ENCODE data around the gene TMEM128.
"Not testable (repeated sequence)": the region's sequence is repeated elsewhere in the genome, so short reads cannot be mapped to it uniquely, and the experiment has no call there.

The TMEM128 gene

GRCh38 chr4:4269856-4270255 is 21.8 kb upstream of the TMEM128 start:
- peaks cover 0 to 3% of the 10 kb centered on the region in 2 donors for H3K4me1 Mint-ChIP-seq
- H3K27me3 Mint-ChIP-seq = no peaks in the 10 kb centered on the region
- no peak overlapping the region for H3K4me3 Mint-ChIP-seq
- peaks cover 39 to 67% of the 10 kb centered on the region in 2 donors for H3K36me3 Mint-ChIP-seq
- no peak for DNase-seq
- peaks cover 3 to 4% of the 10 kb centered on the region in 2 donors for H3K9me3 Mint-ChIP-seq
- no peak overlapping the region for H3K27ac Mint-ChIP-seq
- no peak for ATAC-seq (replicated peaks)

GRCh38 chr4:4269331-4269731 is 21.3 kb upstream of the TMEM128 start:
- H3K4me3 Mint-ChIP-seq = no peak overlapping the region
- H3K27me3 Mint-ChIP-seq = no peaks in the 10 kb centered on the region
- H3K36me3 Mint-ChIP-seq = peaks cover 34 to 62% of the 10 kb centered on the region in 2 donors
- ATAC-seq (replicated peaks) = no peak
- H3K9me3 Mint-ChIP-seq = peaks cover 3 to 4% of the 10 kb centered on the region in 2 donors
- DNase-seq = no peak
- H3K4me1 Mint-ChIP-seq = peaks cover 0 to 3% of the 10 kb centered on the region in 2 donors
- H3K27ac Mint-ChIP-seq = no peak overlapping the region

DNA sequence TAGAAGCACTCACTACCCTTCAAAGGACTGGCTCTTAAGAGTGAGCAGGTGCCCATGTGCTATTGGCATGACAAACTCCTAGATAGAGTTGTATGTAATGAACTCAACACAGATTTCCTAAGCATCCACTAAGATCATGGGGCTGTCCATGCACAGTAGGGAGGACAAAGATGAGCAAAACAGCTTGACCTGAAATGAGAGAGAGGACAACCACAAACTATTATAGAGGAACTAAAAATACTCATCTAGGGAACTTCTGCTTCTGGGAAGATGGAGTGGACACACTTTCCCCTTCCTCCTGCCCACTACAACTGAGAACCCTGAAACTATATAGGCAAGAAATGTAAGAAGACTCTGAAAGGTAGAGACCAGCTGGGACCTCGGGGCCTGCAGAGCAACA is 20.8 kb upstream of the TMEM128 start:
- H3K27me3 Mint-ChIP-seq = no peaks in the 10 kb centered on the region
- DNase-seq (no peak), ATAC-seq (replicated peaks) (no peak)
- H3K9me3 Mint-ChIP-seq = peaks cover 3 to 4% of the 10 kb centered on the region in 2 donors
- H3K36me3 Mint-ChIP-seq = peaks cover 32 to 58% of the 10 kb centered on the region in 2 donors
- H3K4me3 Mint-ChIP-seq = no peak overlapping the region
- H3K4me1 Mint-ChIP-seq = peaks cover 0 to 3% of the 10 kb centered on the region in 2 donors
- peak overlapping the region; percentile 42 for H3K27ac Mint-ChIP-seq

GRCh38 chr4:4267981-4268380 is 20.0 kb upstream of the TMEM128 start:
- Mint-ChIP-seq H3K27me3 (no peaks in the 10 kb centered on the region), H3K4me1 (peaks cover 0 to 3% of the 10 kb centered on the region in 2 donors), H3K9me3 (peaks cover 3 to 4% of the 10 kb centered on the region in 2 donors), H3K36me3 (peaks cover 32 to 52% of the 10 kb centered on the region in 2 donors), H3K27ac (no peak overlapping the region), H3K4me3 (no peak overlapping the region)
- ATAC-seq (replicated peaks) (no peak), DNase-seq (no peak)

GRCh38 chr4:4260185-4260751 is 12.2 kb upstream of the TMEM128 start:
- Mint-ChIP-seq H3K27me3 (peaks cover 0 to 6% of the 10 kb centered on the region in 2 donors), H3K4me3 (no peak overlapping the region), H3K36me3 (no peaks in the 10 kb centered on the region), H3K27ac (no peak overlapping the region), H3K4me1 (no peaks in the 10 kb centered on the region), H3K9me3 (no peaks in the 10 kb centered on the region)
- DNase-seq (no peak), ATAC-seq (replicated peaks) (peak; percentile 67 to 78)

DNA sequence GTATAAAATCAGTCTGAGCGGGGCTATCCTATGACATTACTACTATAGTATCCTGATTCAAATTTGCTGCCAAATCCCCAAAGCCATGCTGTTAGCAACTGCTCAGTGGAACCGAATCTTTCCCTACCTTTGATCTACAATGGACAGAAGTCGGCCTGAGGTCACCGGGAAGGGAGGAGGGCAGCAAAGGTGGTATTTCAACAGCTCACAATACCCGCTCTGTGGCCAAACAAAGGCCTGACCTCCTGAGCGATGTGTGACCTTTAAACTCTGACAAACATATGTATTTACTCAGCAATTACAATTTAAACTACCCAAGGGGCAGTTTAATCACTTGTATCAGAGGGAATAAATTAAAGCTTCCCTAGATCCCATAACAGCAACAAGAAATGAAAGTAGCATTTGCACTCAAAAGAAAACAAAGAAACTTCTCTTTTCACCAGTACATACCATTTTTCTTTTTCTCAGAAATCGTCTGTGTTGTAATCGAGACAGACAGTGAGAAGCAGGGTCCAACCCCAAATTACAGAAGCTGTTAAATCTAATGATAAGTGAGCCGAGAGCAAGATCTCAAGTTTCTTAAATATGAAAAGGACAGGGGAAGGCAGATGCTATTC is 11.6 kb upstream of the TMEM128 start:
- no peaks in the 10 kb centered on the region for H3K36me3 Mint-ChIP-seq
- no peak overlapping the region for H3K27ac Mint-ChIP-seq
- H3K4me1 Mint-ChIP-seq = no peaks in the 10 kb centered on the region
- H3K4me3 Mint-ChIP-seq = no peak overlapping the region
- DNase-seq = no peak
- ATAC-seq (replicated peaks) = no peak
- no peaks in the 10 kb centered on the region for H3K9me3 Mint-ChIP-seq
- peaks cover under 1 to 12% of the 10 kb centered on the region in 2 donors for H3K27me3 Mint-ChIP-seq

DNA sequence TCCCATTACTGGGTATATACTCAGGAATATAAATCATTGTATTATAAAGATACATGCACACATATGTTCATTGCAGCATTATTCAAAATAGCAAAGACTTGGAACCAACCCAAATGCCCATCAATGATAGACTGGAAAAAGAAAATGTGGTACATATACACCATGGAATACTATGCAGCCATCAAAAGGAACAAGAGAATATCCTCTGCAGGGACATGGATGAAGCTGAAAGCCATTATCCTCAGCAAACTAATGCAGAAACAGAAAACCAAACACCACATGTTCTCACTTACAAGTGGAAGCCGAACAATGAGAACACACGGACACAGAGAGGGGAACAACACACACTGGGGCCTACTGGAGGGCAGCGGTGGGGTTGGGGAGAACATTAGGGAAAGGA is 9.7 kb upstream of the TMEM128 start:
- H3K27ac Mint-ChIP-seq; ATAC-seq (replicated peaks); H3K36me3 Mint-ChIP-seq; H3K4me3 Mint-ChIP-seq; H3K4me1 Mint-ChIP-seq; H3K9me3 Mint-ChIP-seq; DNase-seq: not testable (repeated sequence)
- H3K27me3 Mint-ChIP-seq = peaks cover 9 to 17% of the 10 kb centered on the region in 2 donors

GRCh38 chr4:4256799-4257198 is 8.8 kb upstream of the TMEM128 start:
- ATAC-seq (replicated peaks) (no peak), DNase-seq (no peak)
- no peak overlapping the region for H3K27ac Mint-ChIP-seq
- H3K27me3 Mint-ChIP-seq = peaks cover 9 to 17% of the 10 kb centered on the region in 2 donors
- no peaks in the 10 kb centered on the region for H3K4me1 Mint-ChIP-seq
- H3K4me3 Mint-ChIP-seq = no peak overlapping the region
- H3K9me3 Mint-ChIP-seq = no peaks in the 10 kb centered on the region
- no peaks in the 10 kb centered on the region for H3K36me3 Mint-ChIP-seq

- Mint-ChIP-seq H3K27me3 (peaks cover 9 to 17% of the 10 kb centered on the region in 2 donors), H3K27ac (no peak overlapping the region), H3K36me3 (no peaks in the 10 kb centered on the region), H3K4me3 (no peak overlapping the region), H3K4me1 (no peaks in the 10 kb centered on the region), H3K9me3 (no peaks in the 10 kb centered on the region)
- DNase-seq (no peak), ATAC-seq (replicated peaks) (no peak)
These were observed 6.6 kb upstream of the TMEM128 start for GRCh38 chr4:4254666-4255065.

DNA sequence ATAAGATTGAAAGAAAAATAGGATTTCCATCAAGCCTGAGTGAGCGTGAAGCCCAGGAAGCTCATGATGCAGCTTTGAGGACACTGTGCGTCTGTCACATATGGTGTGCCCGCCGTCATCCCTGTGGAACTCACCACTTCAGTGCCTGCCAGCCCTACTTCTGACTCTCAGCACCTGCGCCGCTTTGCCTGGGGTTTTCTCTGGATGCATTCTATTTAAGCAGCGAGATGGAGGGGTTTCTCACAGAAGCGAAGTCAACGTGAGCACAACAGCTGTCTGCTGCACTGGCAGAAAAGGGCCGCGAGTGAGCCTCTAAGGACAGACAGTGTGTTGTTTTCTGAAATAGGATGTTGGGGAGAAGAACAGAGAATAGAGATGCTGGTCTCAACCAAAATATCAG is 6.2 kb upstream of the TMEM128 start:
- DNase-seq (no peak), ATAC-seq (replicated peaks) (no peak)
- Mint-ChIP-seq H3K27me3 (peaks cover 9 to 17% of the 10 kb centered on the region in 2 donors), H3K4me3 (no peak overlapping the region), H3K36me3 (no peaks in the 10 kb centered on the region), H3K4me1 (peaks cover 0 to 2% of the 10 kb centered on the region in 2 donors), H3K9me3 (no peaks in the 10 kb centered on the region), H3K27ac (no peak overlapping the region)

DNA sequence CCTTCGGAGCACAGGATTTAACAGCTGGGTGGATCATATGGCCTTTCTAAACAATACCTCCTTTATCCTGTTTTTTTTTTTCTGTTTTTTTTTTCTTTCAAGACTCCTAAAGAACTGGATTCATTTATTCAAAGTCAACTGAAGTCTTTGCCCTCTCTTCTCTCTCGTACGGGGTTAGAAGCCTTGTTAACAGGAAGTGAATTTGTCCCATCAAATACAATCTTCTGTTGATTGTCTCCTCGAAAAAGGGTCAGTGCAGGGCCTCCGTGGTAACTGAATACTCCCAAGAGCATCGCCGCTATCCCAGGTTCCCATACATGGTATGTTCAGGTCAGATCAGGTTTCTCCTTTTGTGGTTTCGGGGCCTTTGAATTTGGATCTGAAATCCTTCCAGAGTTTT is 1.8 kb upstream of the TMEM128 start:
- peak overlapping the region; percentile 47 for H3K27ac Mint-ChIP-seq
- peaks cover 6 to 9% of the 10 kb centered on the region in 2 donors for H3K27me3 Mint-ChIP-seq
- no peak for DNase-seq
- ATAC-seq (replicated peaks) = no peak
- peaks cover 7 to 12% of the 10 kb centered on the region in 2 donors for H3K36me3 Mint-ChIP-seq
- no peaks in the 10 kb centered on the region for H3K9me3 Mint-ChIP-seq
- H3K4me3 Mint-ChIP-seq = no peak overlapping the region
- peaks cover 18 to 30% of the 10 kb centered on the region in 2 donors for H3K4me1 Mint-ChIP-seq

DNA sequence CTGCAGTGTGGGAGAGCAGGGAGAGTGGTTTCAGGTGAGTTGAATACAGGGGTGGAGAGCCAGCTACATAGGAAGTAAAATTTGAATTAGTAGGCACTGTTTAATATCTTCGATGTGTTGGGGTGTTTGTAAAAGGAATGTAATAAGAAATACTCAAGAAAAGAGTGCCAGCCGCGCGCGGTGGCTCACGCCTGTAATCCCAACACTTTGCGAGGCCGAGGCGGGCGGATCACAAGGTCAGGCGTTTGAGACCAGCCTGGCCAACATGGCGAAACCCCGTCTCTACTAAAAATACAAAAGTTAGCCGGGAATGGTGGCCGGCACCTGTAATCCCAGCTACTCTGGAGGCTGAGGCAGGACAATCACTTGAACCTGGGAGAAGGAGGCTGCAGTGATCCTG is 1.3 kb upstream of the TMEM128 start:
- H3K4me1 Mint-ChIP-seq = peaks cover 19 to 31% of the 10 kb centered on the region in 2 donors
- peaks cover 11 to 17% of the 10 kb centered on the region in 2 donors for H3K36me3 Mint-ChIP-seq
- DNase-seq; H3K9me3 Mint-ChIP-seq; H3K27me3 Mint-ChIP-seq; H3K27ac Mint-ChIP-seq; ATAC-seq (replicated peaks): not testable (repeated sequence)
- H3K4me3 Mint-ChIP-seq = peak overlapping the region in 1 of 2 donors; percentile 97

- ATAC-seq (replicated peaks) = no peak
- peaks cover 0 to 4% of the 10 kb centered on the region in 2 donors for H3K27me3 Mint-ChIP-seq
- H3K9me3 Mint-ChIP-seq = no peaks in the 10 kb centered on the region
- H3K27ac Mint-ChIP-seq = peak overlapping the region; percentile 99
- H3K36me3 Mint-ChIP-seq = peaks cover 15 to 21% of the 10 kb centered on the region in 2 donors
- peaks cover 19 to 32% of the 10 kb centered on the region in 2 donors for H3K4me1 Mint-ChIP-seq
- DNase-seq = no peak
- H3K4me3 Mint-ChIP-seq = peak overlapping the region; percentile 97
These were observed 821 bp upstream of the TMEM128 start for GRCh38 chr4:4248885-4249203.

- Mint-ChIP-seq H3K27ac (peak overlapping the region; percentile 99), H3K4me1 (peaks cover 19 to 37% of the 10 kb centered on the region in 2 donors), H3K4me3 (peak overlapping the region; percentile 97), H3K9me3 (no peaks in the 10 kb centered on the region), H3K36me3 (peaks cover 23 to 27% of the 10 kb centered on the region in 2 donors), H3K27me3 (no peaks in the 10 kb centered on the region)
- DNase-seq (no peak), ATAC-seq (replicated peaks) (peak; percentile 11 to 41)
These were observed 361 bp downstream of the TMEM128 start for GRCh38 chr4:4247696-4248028.

DNA sequence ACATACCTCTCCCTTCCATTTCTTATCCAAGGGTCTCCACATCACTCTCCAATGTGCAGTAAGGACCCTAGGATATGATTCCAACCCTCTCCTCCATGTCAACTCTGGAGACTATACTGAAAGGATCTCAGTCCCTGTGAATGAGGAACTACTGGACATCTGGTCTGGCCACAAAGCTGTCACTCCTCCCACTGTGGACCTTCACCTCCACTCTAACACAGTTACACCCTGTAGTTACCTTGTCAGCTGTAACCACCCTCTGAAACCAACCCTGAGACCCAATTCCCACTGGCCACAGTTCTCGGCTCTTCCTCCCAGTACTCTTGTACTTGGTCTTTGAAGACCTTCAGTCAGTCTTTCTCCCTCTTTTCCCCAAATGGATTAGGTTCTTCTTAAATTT is 2.9 kb downstream of the TMEM128 start:
- no peaks in the 10 kb centered on the region for H3K9me3 Mint-ChIP-seq
- no peak overlapping the region for H3K27ac Mint-ChIP-seq
- H3K36me3 Mint-ChIP-seq = peaks cover 32 to 41% of the 10 kb centered on the region in 2 donors

More for the DNA sequence above, 2.9 kb downstream of the TMEM128 start:
- DNase-seq (no peak), ATAC-seq (replicated peaks) (no peak)
- Mint-ChIP-seq H3K4me1 (peaks cover 19 to 37% of the 10 kb centered on the region in 2 donors), H3K27me3 (no peaks in the 10 kb centered on the region), H3K4me3 (no peak overlapping the region)

Data from stimulated activated naive B cell treated with anti-CD40 and anti-IgM and Interleukin-4, amounts not matched to agents 10 μg/mL and 1 μg/mL and 100 μg/mL, for 72 hours (primary cell).